Measurements from ENCODE around the gene NEUROG2. TPM values are rescaled to one million over a fixed set of nuclear protein-coding genes. Genes with fewer than 3 reads are reported as not detected.

NEUROG2 gene
- total and polyA plus RNA-seq, 2 donors (not counting 3 experiments of a cell fraction or from before 2014, with no cell fraction given): not detected

DNA sequence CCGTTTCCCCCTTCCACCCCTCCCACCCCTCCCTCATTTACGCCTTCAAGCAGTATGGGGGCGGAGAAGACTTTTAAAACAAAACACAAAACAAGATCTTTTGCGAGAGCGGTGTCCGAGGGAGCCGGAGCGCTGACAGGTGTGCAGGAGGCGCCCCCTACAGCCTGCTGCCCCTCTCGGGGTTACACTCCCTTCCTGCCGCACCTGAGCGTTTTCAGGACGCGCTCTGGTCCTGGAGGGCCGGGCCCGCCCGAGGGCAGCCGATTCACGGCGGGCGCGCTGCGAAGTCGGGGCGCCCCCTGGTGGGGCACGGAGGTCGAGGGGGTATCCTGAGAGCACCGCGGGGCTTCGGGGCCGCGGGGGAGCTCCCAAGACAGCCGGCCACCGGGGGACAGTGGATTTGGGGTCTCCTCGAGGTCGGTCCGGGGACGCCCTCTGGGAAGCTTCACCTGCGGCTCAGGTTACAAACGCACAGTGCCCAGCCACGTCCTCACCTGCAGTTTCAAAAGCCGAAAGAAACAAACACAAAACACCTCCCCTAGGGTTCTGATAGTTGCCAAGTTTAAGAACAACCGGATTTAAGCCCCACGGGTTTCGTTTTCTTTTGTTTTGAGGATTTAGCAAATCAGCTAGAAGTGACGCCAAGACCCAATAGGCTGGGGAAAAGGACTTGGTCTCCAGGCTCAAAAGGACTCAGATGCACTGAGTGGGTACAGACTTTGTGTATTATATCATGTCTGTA, 8.0 kb upstream of the NEUROG2 start:
- H3K9me3 ChIP-seq (replicated peaks; ENCODE audit: control insufficient read depth, insufficient read depth, low read length): no peaks in the 10 kb centered on the region
- dilution Hi-C loops (cut with MboI; ENCODE audit: extremely low pct_ligation_motif_present, low sequenced_read_pairs): no loop called here
- no peak for DNase-seq (ENCODE audit: low read depth, low spot score)
- ChIA-PET CTCF (interaction anchor here (0.6 to 4.0 kb wide), 18 partner anchors 8 to 464 kb away, joined by 3 to 23 read pairs (median 4); partner anchors contain the start of gene NEUROG2), POLR2A (no interaction called here)
- no peak for TF ChIP-seq GATA2 (IDR thresholded peaks at IDR 0.05; ENCODE audit: insufficient read depth, insufficient read length, low read depth, low read length)
- TF ChIP-seq MYC (IDR thresholded peaks at IDR 0.05; ENCODE audit: low read depth, low read length): no peak
- TF ChIP-seq, protein P1, sequence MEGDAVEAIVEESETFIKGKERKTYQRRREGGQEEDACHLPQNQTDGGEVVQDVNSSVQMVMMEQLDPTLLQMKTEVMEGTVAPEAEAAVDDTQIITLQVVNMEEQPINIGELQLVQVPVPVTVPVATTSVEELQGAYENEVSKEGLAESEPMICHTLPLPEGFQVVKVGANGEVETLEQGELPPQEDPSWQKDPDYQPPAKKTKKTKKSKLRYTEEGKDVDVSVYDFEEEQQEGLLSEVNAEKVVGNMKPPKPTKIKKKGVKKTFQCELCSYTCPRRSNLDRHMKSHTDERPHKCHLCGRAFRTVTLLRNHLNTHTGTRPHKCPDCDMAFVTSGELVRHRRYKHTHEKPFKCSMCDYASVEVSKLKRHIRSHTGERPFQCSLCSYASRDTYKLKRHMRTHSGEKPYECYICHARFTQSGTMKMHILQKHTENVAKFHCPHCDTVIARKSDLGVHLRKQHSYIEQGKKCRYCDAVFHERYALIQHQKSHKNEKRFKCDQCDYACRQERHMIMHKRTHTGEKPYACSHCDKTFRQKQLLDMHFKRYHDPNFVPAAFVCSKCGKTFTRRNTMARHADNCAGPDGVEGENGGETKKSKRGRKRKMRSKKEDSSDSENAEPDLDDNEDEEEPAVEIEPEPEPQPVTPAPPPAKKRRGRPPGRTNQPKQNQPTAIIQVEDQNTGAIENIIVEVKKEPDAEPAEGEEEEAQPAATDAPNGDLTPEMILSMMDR (IDR thresholded peaks at IDR 0.05; ENCODE audit: extremely low read depth in 1 of 2, insufficient read depth in 1 of 2, low read depth in 1 of 2, low read length in 2 of 2): peak; percentile 72 to 79
- TF ChIP-seq EZH2 (IDR thresholded peaks at IDR 0.05; ENCODE audit: borderline replicate concordance, low read depth, low read length, severe bottlenecking): peak; percentile 21
- H3K4me2 ChIP-seq (ENCODE audit: insufficient read depth, low read length): peak overlapping the region; percentile 80
- H3K27ac ChIP-seq (ENCODE audit: insufficient read depth, low read depth, low read length): no peak overlapping the region
- no peak overlapping the region for H3K9ac ChIP-seq (replicated peaks; ENCODE audit: extremely low read depth, insufficient read depth, low read length)
- H2AFZ ChIP-seq (ENCODE audit: low read depth, low read length): peak overlapping the region; percentile 50
- intact Hi-C loops (cut with micrococcal nuclease): loop anchor here (1.0 to 5.0 kb wide), 8 partner anchors 80 to 462 kb away; partner anchors contain the start of genes AP1AR, LARP7 and ZGRF1
- peaks cover 10% of the 10 kb centered on the region for H3K4me1 ChIP-seq (ENCODE audit: control insufficient read depth, extremely low read depth, insufficient read depth, low read length)
- peak overlapping the region; percentile 1 to 56 (median 18) for H3K4me3 ChIP-seq (replicated peaks in 1 of 3; ENCODE audit: insufficient read depth in 1 of 3, low read depth in 1 of 3, low read length in 3 of 3)
- peaks cover 3% of the 10 kb centered on the region for H4K20me1 ChIP-seq (replicated peaks; ENCODE audit: control insufficient read depth, extremely low read depth, insufficient read depth, low read length)
- no peaks in the 10 kb centered on the region for H3K9me1 ChIP-seq (replicated peaks; ENCODE audit: control insufficient read depth, extremely low read depth, insufficient read depth, low read length)
- H3K36me3 ChIP-seq (ENCODE audit: control insufficient read depth in 2 of 2, extremely low read depth in 1 of 2, insufficient read depth in 2 of 2, low read length in 2 of 2): no peaks in the 10 kb centered on the region
- no peak for FAIRE-seq
- BruUV-seq (replicated peaks): no TSS peak
- peaks cover 62 to 82% of the 10 kb centered on the region in 2 experiments for H3K27me3 ChIP-seq (ENCODE audit: control insufficient read depth in 2 of 2, insufficient read depth in 2 of 2, low read length in 2 of 2)
- H3K79me2 ChIP-seq (ENCODE audit: control insufficient read depth, insufficient read depth, low read length): no peaks in the 10 kb centered on the region

All from endothelial cell of umbilical vein (primary cell).